HCT116 (cell line): ENCODE data around the gene GPR22. TPM values are rescaled to one million over a fixed set of nuclear protein-coding genes. Genes with fewer than 3 reads are reported as not detected.

Experiments
- ATAC-seq: fragments of 200-7000 bp; cut with Tn5 transposase; 2 replicates; pipeline ENCODE4 v1.9.1; 2020; ENCODE audit warnings: mild to moderate bottlenecking, moderate library complexity
- BruUV-seq: library from RNA; stranded (reverse); fragments of 400-500 nt; replicated peaks from 2 replicates; lab custom pipeline; 2021; lab: Mats Ljungman, UMichigan
- CTCF ChIA-PET: fragments of 300-600 bp; sonication (Branson Sonifier 250); formaldehyde crosslinking; loops from one replicate; lab custom pipeline; 2021; ENCODE audit warnings: antibody characterized with exemption; lab: Charles Lee
- POLR2A ChIA-PET: fragments of 300-600, 350-600 bp; sonication (Branson Sonifier 250); formaldehyde crosslinking; loops from one replicate; lab custom pipeline; 2021; ENCODE audit warnings: antibody characterized with exemption; lab: Charles Lee
- RAD21 ChIA-PET, 2 experiments: fragments of 300-600 bp; sonication (Branson Sonifier 250); formaldehyde crosslinking; loops; one replicate each; lab custom pipeline; 2023; ENCODE audit warnings: low total read pairs in 2 of 2; ENCODE audit not compliant: uncharacterized antibody in 2 of 2, unreplicated experiment in 2 of 2, low non-redundant PET in 1 of 2; lab: Charles Lee
- DNase-seq: peaks from one replicate; pipeline ENCODE4 v3.0.0-alpha.2; 2010; ENCODE audit warnings: low read depth, low spot score
- H2AFZ ChIP-seq: fragments of 200-600 bp; shearing (Covaris generic), sonication (generic); 2 replicates; pipeline ENCODE4 v1.6.1; 2017; ENCODE audit warnings: low read depth, mixed run types, mixed read lengths, antibody characterized with exemption, low read length; ENCODE audit not compliant: poor library complexity, severe bottlenecking
- H3K27ac ChIP-seq: 2 replicates; pipeline ENCODE4 v1.5.1; 2012; ENCODE audit warnings: low read depth, low read length
- H3K27me3 ChIP-seq: fragments of 200-600 bp; sonication (generic); 2 replicates; pipeline ENCODE4 v1.6.1; 2016; ENCODE audit warnings: mixed run types, low read length, mixed read lengths; ENCODE audit not compliant: insufficient read depth
- H3K36me3 ChIP-seq, 2 experiments: fragments of 200-500 bp in 1 of 2; fragments of 200-600 bp in 1 of 2; sonication (Bioruptor generic) in 1 of 2; sonication (generic) in 1 of 2; 2 replicates each; pipeline versions ENCODE4 v1.5.1 to v1.6.1; 2014 to 2016; ENCODE audit warnings: low read length in 2 of 2, inconsistent platforms in 1 of 2, mixed read lengths in 1 of 2, mixed run types in 1 of 2; ENCODE audit not compliant: insufficient read depth in 2 of 2, control insufficient read depth in 1 of 2
- H3K4me1 ChIP-seq, 2 experiments: fragments of 200-600 bp in 1 of 2; sonication (generic) in 1 of 2; 2 replicates each; pipeline versions ENCODE4 v1.5.1 to v1.6.1; 2012 to 2017; ENCODE audit warnings: low read length in 2 of 2, inconsistent platforms in 1 of 2, mild to moderate bottlenecking in 1 of 2, mixed read lengths in 1 of 2, mixed run types in 1 of 2, moderate library complexity in 1 of 2; ENCODE audit not compliant: insufficient read depth in 2 of 2, control insufficient read depth in 1 of 2
- H3K4me2 ChIP-seq: fragments of 200-600 bp; sonication (generic); 2 replicates; pipeline ENCODE4 v1.6.1; 2017; ENCODE audit warnings: mixed run types, low read length, mixed read lengths
- H3K4me3 ChIP-seq, 2 experiments: fragments of 200-600 bp in 1 of 2; sonication (generic) in 1 of 2; replicated peaks in 1 of 2; 2 replicates each; pipeline ENCODE4 v1.5.1; 2011 to 2016; ENCODE audit warnings: low read length in 2 of 2, control low read depth in 1 of 2, low read depth in 1 of 2, mild to moderate bottlenecking in 1 of 2, mixed read lengths in 1 of 2, mixed run types in 1 of 2
- H3K79me2 ChIP-seq: fragments of 200-600 bp; sonication (generic); 2 replicates; pipeline ENCODE4 v1.6.1; 2017; ENCODE audit warnings: mild to moderate bottlenecking, mixed run types, low read length, moderate library complexity, mixed read lengths; ENCODE audit not compliant: insufficient read depth
- H3K9ac ChIP-seq: fragments of 200-600 bp; sonication (generic); 2 replicates; pipeline ENCODE4 v1.6.1; 2016; ENCODE audit warnings: low read length, mixed read lengths
- H3K9me2 ChIP-seq: fragments of 200-600 bp; sonication (generic), shearing (Covaris generic); 2 replicates; pipeline ENCODE4 v1.6.1; 2017; ENCODE audit warnings: mixed run types, mild to moderate bottlenecking, moderate library complexity; ENCODE audit not compliant: insufficient read depth
- H3K9me3 ChIP-seq, 2 experiments: fragments of 200-500 bp in 1 of 2; fragments of 200-600 bp in 1 of 2; sonication (Bioruptor generic) in 1 of 2; sonication (generic) in 1 of 2; 2 replicates each; pipeline ENCODE4 v1.6.1; 2014 to 2017; ENCODE audit warnings: low read length in 2 of 2, mixed read lengths in 2 of 2, inconsistent platforms in 1 of 2, low read depth in 1 of 2, mild to moderate bottlenecking in 1 of 2, mixed run types in 1 of 2, moderate library complexity in 1 of 2; ENCODE audit not compliant: control insufficient read depth in 1 of 2, insufficient read depth in 1 of 2
- H4K20me1 ChIP-seq: fragments of 200-600 bp; sonication (generic), shearing (Covaris generic); 2 replicates; pipeline ENCODE4 v1.6.1; 2017; ENCODE audit warnings: mixed run types, mild to moderate bottlenecking, moderate library complexity; ENCODE audit not compliant: insufficient read depth
- ATF3 ChIP-seq: IDR thresholded peaks from 2 replicates; pipeline ENCODE4 v1.6.1; 2012
- CBX3 ChIP-seq: IDR thresholded peaks from 2 replicates; pipeline ENCODE4 v1.6.1; 2012; ENCODE audit warnings: low read depth
- CEBPB ChIP-seq: IDR thresholded peaks from 2 replicates; pipeline ENCODE4 v1.6.1; 2012; ENCODE audit warnings: low read depth
- CTCF ChIP-seq, 3 experiments: fragments of 200-600 bp in 1 of 3; sonication (generic) in 1 of 3; IDR thresholded peaks in 2 of 3; conservative IDR thresholded peaks in 1 of 3; 2 replicates each; pipeline ENCODE4 v1.5.1; 2012 to 2017; ENCODE audit warnings: low read depth in 2 of 3, low read length in 2 of 3, antibody characterized with exemption in 1 of 3, borderline replicate concordance in 1 of 3, control low read depth in 1 of 3, mild to moderate bottlenecking in 1 of 3, mixed read lengths in 1 of 3, mixed run types in 1 of 3, moderate library complexity in 1 of 3; ENCODE audit not compliant: insufficient read depth in 1 of 3
- EGR1 ChIP-seq: IDR thresholded peaks from 2 replicates; pipeline ENCODE4 v1.6.1; 2012; ENCODE audit warnings: low read depth
- EZH2 ChIP-seq: fragments of 200-600 bp; sonication (generic); IDR thresholded peaks from 2 replicates; pipeline ENCODE4 v1.6.1; 2017; ENCODE audit warnings: antibody characterized with exemption, mixed run types
- EZH2phosphoT487 ChIP-seq: fragments of 200-600 bp; IDR thresholded peaks from 2 replicates; pipeline ENCODE4 v1.6.1; 2018; ENCODE audit warnings: antibody characterized with exemption, borderline replicate concordance
- JUND ChIP-seq: IDR thresholded peaks from 2 replicates; pipeline ENCODE4 v1.6.1; 2012
- MAX ChIP-seq: IDR thresholded peaks from 2 replicates; pipeline ENCODE4 v1.6.1; 2012
- POLR2A ChIP-seq: IDR thresholded peaks from 2 replicates; pipeline ENCODE4 v1.7.0; 2011; ENCODE audit warnings: borderline replicate concordance; ENCODE audit not compliant: insufficient read depth, insufficient read length; ENCODE audit errors: extremely low read depth
- POLR2AphosphoS5 ChIP-seq: IDR thresholded peaks from 2 replicates; pipeline ENCODE4 v1.6.1; 2011; ENCODE audit warnings: mild to moderate bottlenecking, low read depth, low read length, moderate library complexity
- RAD21 ChIP-seq: IDR thresholded peaks from 2 replicates; pipeline ENCODE4 v1.6.1; 2012; ENCODE audit warnings: low read depth, mild to moderate bottlenecking
- SIN3A ChIP-seq: IDR thresholded peaks from 2 replicates; pipeline ENCODE4 v1.6.1; 2012; ENCODE audit warnings: low read depth
- SP1 ChIP-seq: IDR thresholded peaks from 2 replicates; pipeline ENCODE4 v1.6.1; 2012; ENCODE audit warnings: low read depth
- SRF ChIP-seq: IDR thresholded peaks from 2 replicates; pipeline ENCODE4 v1.6.1; 2012; ENCODE audit warnings: low read depth
- TCF7L2 ChIP-seq: IDR thresholded peaks from 2 replicates; pipeline ENCODE4 v1.7.0; 2011; ENCODE audit warnings: borderline replicate concordance, inconsistent platforms; ENCODE audit not compliant: insufficient read depth, insufficient read length; ENCODE audit errors: extremely low read depth
- YY1 ChIP-seq: IDR thresholded peaks from 2 replicates; pipeline ENCODE4 v1.6.1; 2011; ENCODE audit warnings: low read length, low read depth, moderate library complexity, mild to moderate bottlenecking; ENCODE audit not compliant: insufficient replicate concordance; ENCODE audit errors: extremely low read depth
- ZFX ChIP-seq: fragments of 450-650 bp; IDR thresholded peaks from 2 replicates; pipeline ENCODE4 v1.6.1; 2017
- ZNF274 ChIP-seq: fragments of 200-500 bp; sonication (Bioruptor generic); IDR thresholded peaks from 2 replicates; pipeline ENCODE4 v1.6.1; 2014; ENCODE audit warnings: mild to moderate bottlenecking, low read depth, low read length, inconsistent platforms
- intact Hi-C: fragments of 100-400 bp; cut with micrococcal nuclease; formaldehyde crosslinking; loops from 2 replicates; pipeline ENCODE4 v1.10.0; 2022
- total RNA-seq: library from RNA; stranded (reverse); gene quantifications from one replicate; pipeline ENCODE4 v1.2.1, GENCODE V29; 2021; ENCODE audit not compliant: unreplicated experiment

Gene GPR22
- total RNA-seq, 1 experiment from 2014 or later: not detected

- Histone ChIP-seq H3K9ac (no peak overlapping the region), H3K9me2 (no peaks in the 10 kb centered on the region), H3K4me1 (peaks cover 16 to 18% of the 10 kb centered on the region in 2 experiments; a peak in 3 of 4 replicates), H3K36me3 (no peaks in the 10 kb centered on the region), H3K4me2 (no peak overlapping the region), H3K9me3 (no peaks in the 10 kb centered on the region), H3K27ac (no peak overlapping the region), H2AFZ (no peak overlapping the region), H4K20me1 (no peaks in the 10 kb centered on the region), H3K79me2 (no peaks in the 10 kb centered on the region), H3K27me3 (no peaks in the 10 kb centered on the region), H3K4me3 (no peak overlapping the region)
- TF ChIP-seq SIN3A (no peak), TCF7L2 (no peak), SP1 (no peak), EZH2phosphoT487 (no peak), ATF3 (no peak), RAD21 (no peak), POLR2AphosphoS5 (no peak), CBX3 (no peak)
- ATAC-seq (no peak), DNase-seq (no peak)
- ChIA-PET RAD21 (no interaction called here), POLR2A (no interaction called here), CTCF (no interaction called here)
- intact Hi-C loops: no loop called here
- BruUV-seq: no TSS peak
Observed at GRCh38 chr7:107503687-107504086, 33.8 kb downstream of the GPR22 start.

DNA sequence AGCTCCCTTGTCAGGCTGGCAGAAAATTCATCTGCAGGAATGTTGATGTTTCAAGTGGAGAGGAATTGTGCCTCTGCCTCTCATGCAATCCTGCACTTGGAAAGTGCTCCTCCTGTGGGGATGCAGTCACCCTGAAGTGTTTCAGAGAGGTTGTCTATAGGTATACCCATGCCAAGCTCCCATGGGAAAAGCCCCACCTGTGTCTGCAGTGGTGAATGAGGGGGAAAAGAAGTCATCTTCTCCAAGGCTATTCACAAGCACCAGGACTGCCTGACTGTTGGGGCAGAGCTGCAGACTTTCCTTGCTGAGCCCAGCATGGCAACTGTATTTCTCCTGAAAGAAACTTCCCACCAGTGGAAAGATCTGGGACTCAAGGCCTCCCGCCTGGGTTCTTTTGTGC, 35.5 kb downstream of the GPR22 start:
- Histone ChIP-seq H3K9me3 (no peaks in the 10 kb centered on the region), H3K4me3 (no peak overlapping the region), H3K79me2 (no peaks in the 10 kb centered on the region), H3K4me1 (peaks cover 16 to 18% of the 10 kb centered on the region in 2 experiments; a peak in 3 of 4 replicates), H3K9me2 (no peaks in the 10 kb centered on the region), H3K4me2 (no peak overlapping the region), H3K27ac (no peak overlapping the region), H2AFZ (no peak overlapping the region), H3K27me3 (no peaks in the 10 kb centered on the region), H4K20me1 (no peaks in the 10 kb centered on the region), H3K36me3 (no peaks in the 10 kb centered on the region), H3K9ac (no peak overlapping the region)
- ChIA-PET POLR2A (no interaction called here), RAD21 (no interaction called here), CTCF (no interaction called here)
- DNase-seq: no peak
- no peak for ATAC-seq
- no TSS peak for BruUV-seq
- intact Hi-C loops: no loop called here
- TF ChIP-seq RAD21 (no peak), SP1 (no peak), ZNF274 (no peak), CBX3 (no peak), SRF (no peak), POLR2A (no peak), POLR2AphosphoS5 (no peak), JUND (no peak), EGR1 (no peak), EZH2phosphoT487 (no peak), CTCF (IDR thresholded peaks at IDR 0.05 in 2 of 3, conservative IDR thresholded peaks at IDR 0.05 in 1 of 3; ENCODE audit: borderline replicate concordance in 1 of 3, insufficient read depth in 1 of 3, low read depth in 2 of 3, low read length in 2 of 3) (no peak), MAX (no peak), SIN3A (no peak), CEBPB (no peak), ZFX (no peak), EZH2 (no peak), ATF3 (no peak), YY1 (no peak)
